Liver (tissue), 3 donors: ENCODE results near the gene PCDHB6.

Experiments
- GABPA ChIP-seq, 2 donors: IDR thresholded peaks in 1 of 2; conservative IDR thresholded peaks in 1 of 2; 2 replicates each; pipeline ENCODE4 v1.6.1; 2016; ENCODE audit warnings: antibody characterized with exemption in 2 of 2, mild to moderate bottlenecking in 1 of 2, moderate library complexity in 1 of 2
- HNF4G ChIP-seq: IDR thresholded peaks from 2 replicates; pipeline ENCODE4 v1.6.1; 2016; ENCODE audit warnings: antibody characterized with exemption
- SP1 ChIP-seq: IDR thresholded peaks from 2 replicates; pipeline ENCODE4 v1.6.1; 2018; ENCODE audit warnings: antibody characterized with exemption, mild to moderate bottlenecking
- TAF1 ChIP-seq: conservative IDR thresholded peaks from 2 replicates; pipeline ENCODE4 v1.6.1; 2016; ENCODE audit warnings: antibody characterized with exemption, mild to moderate bottlenecking
- YY1 ChIP-seq: IDR thresholded peaks from 2 replicates; pipeline ENCODE4 v1.6.1; 2016; ENCODE audit warnings: antibody characterized with exemption, mild to moderate bottlenecking
- TF ChIP-seq, protein P1 (sequence below): fragments of 150-350 bp; IDR thresholded peaks from 2 replicates; pipeline ENCODE4 v1.5.1; 2017; ENCODE audit warnings: improper control_type of control experiment, low read depth, low read length; ENCODE audit not compliant: missing input control
- TF ChIP-seq, protein P2 (sequence below): IDR thresholded peaks from 2 replicates; pipeline ENCODE4 v1.6.1; 2016; ENCODE audit warnings: antibody characterized with exemption, mild to moderate bottlenecking
- TF ChIP-seq, protein P3 (sequence below): IDR thresholded peaks from 2 replicates; pipeline ENCODE4 v1.6.1; 2016; ENCODE audit warnings: antibody characterized with exemption
- TF ChIP-seq, protein P4 (sequence below): IDR thresholded peaks from 2 replicates; pipeline ENCODE4 v1.6.1; 2016; ENCODE audit warnings: antibody characterized with exemption
- donor health status: healthy.
- donor health status: healthy.

DNA sequence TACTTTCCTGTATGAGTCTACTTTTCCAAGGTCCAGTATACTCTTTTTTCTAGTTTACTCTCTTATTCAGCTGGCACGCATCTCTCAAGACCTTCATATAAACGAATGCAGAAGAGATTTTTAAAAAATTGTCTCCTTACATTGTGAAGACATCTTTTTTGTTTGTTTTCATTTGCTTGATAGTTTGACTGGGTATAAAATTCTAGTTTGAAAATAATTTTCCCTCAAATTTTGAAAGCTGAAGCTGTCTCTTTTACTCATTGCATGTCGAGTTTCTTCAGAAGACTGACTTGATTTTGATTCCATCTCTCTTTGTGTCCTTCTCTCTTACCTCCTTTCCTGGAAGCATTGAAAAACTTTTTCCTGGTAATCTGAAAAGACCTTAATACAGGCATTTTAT lies 46.5 kb downstream of the PCDHB6 start:
- TF ChIP-seq, protein P1, sequence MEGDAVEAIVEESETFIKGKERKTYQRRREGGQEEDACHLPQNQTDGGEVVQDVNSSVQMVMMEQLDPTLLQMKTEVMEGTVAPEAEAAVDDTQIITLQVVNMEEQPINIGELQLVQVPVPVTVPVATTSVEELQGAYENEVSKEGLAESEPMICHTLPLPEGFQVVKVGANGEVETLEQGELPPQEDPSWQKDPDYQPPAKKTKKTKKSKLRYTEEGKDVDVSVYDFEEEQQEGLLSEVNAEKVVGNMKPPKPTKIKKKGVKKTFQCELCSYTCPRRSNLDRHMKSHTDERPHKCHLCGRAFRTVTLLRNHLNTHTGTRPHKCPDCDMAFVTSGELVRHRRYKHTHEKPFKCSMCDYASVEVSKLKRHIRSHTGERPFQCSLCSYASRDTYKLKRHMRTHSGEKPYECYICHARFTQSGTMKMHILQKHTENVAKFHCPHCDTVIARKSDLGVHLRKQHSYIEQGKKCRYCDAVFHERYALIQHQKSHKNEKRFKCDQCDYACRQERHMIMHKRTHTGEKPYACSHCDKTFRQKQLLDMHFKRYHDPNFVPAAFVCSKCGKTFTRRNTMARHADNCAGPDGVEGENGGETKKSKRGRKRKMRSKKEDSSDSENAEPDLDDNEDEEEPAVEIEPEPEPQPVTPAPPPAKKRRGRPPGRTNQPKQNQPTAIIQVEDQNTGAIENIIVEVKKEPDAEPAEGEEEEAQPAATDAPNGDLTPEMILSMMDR, result no peak
- TF ChIP-seq GABPA (IDR thresholded peaks at IDR 0.05 in 1 of 2, conservative IDR thresholded peaks at IDR 0.05 in 1 of 2) (no peak), TAF1 (no peak), YY1 (no peak), SP1 (no peak), HNF4G (no peak)
- TF ChIP-seq, protein P2, sequence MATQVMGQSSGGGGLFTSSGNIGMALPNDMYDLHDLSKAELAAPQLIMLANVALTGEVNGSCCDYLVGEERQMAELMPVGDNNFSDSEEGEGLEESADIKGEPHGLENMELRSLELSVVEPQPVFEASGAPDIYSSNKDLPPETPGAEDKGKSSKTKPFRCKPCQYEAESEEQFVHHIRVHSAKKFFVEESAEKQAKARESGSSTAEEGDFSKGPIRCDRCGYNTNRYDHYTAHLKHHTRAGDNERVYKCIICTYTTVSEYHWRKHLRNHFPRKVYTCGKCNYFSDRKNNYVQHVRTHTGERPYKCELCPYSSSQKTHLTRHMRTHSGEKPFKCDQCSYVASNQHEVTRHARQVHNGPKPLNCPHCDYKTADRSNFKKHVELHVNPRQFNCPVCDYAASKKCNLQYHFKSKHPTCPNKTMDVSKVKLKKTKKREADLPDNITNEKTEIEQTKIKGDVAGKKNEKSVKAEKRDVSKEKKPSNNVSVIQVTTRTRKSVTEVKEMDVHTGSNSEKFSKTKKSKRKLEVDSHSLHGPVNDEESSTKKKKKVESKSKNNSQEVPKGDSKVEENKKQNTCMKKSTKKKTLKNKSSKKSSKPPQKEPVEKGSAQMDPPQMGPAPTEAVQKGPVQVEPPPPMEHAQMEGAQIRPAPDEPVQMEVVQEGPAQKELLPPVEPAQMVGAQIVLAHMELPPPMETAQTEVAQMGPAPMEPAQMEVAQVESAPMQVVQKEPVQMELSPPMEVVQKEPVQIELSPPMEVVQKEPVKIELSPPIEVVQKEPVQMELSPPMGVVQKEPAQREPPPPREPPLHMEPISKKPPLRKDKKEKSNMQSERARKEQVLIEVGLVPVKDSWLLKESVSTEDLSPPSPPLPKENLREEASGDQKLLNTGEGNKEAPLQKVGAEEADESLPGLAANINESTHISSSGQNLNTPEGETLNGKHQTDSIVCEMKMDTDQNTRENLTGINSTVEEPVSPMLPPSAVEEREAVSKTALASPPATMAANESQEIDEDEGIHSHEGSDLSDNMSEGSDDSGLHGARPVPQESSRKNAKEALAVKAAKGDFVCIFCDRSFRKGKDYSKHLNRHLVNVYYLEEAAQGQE, result no peak
- TF ChIP-seq, protein P3, sequence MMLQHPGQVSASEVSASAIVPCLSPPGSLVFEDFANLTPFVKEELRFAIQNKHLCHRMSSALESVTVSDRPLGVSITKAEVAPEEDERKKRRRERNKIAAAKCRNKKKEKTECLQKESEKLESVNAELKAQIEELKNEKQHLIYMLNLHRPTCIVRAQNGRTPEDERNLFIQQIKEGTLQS, result no peak
- TF ChIP-seq, protein P4, sequence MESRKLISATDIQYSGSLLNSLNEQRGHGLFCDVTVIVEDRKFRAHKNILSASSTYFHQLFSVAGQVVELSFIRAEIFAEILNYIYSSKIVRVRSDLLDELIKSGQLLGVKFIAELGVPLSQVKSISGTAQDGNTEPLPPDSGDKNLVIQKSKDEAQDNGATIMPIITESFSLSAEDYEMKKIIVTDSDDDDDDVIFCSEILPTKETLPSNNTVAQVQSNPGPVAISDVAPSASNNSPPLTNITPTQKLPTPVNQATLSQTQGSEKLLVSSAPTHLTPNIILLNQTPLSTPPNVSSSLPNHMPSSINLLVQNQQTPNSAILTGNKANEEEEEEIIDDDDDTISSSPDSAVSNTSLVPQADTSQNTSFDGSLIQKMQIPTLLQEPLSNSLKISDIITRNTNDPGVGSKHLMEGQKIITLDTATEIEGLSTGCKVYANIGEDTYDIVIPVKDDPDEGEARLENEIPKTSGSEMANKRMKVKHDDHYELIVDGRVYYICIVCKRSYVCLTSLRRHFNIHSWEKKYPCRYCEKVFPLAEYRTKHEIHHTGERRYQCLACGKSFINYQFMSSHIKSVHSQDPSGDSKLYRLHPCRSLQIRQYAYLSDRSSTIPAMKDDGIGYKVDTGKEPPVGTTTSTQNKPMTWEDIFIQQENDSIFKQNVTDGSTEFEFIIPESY, result no peak
